GM12872 (cell line): ENCODE data around the gene APCS.

Experiments
- TF ChIP-seq, protein P1 (sequence below): IDR thresholded peaks from 3 replicates; pipeline ENCODE4 v1.5.1; 2011; ENCODE audit warnings: low read depth, mild to moderate bottlenecking, low read length, moderate library complexity; ENCODE audit not compliant: insufficient read depth

APCS gene, protein sequence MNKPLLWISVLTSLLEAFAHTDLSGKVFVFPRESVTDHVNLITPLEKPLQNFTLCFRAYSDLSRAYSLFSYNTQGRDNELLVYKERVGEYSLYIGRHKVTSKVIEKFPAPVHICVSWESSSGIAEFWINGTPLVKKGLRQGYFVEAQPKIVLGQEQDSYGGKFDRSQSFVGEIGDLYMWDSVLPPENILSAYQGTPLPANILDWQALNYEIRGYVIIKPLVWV

DNA sequence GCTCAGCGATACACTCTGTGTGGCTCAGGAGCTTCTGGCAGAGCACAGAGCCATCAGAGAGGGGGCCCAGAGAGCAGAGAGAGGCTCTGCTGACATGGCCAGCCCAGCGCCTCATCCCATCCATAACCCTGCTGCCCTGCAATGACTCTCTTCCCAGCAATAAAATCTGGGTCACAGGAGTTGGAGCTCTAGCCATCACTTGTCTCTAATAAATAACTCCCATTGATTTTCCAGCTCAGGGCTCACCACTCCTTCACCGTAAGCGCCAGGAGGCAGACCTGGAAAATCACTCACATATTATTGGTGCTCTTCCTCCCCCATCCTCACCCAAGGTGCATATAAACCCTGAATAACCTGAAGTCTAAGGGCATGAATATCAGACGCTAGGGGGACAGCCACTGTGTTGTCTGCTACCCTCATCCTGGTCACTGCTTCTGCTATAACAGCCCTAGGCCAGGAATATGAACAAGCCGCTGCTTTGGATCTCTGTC is at the start of gene APCS:
APCS (plus strand) TSS at position 366 of the 491 bp plus-strand sequence; CDS start at position 462, 96 bp downstream.
- TF ChIP-seq, protein P1, sequence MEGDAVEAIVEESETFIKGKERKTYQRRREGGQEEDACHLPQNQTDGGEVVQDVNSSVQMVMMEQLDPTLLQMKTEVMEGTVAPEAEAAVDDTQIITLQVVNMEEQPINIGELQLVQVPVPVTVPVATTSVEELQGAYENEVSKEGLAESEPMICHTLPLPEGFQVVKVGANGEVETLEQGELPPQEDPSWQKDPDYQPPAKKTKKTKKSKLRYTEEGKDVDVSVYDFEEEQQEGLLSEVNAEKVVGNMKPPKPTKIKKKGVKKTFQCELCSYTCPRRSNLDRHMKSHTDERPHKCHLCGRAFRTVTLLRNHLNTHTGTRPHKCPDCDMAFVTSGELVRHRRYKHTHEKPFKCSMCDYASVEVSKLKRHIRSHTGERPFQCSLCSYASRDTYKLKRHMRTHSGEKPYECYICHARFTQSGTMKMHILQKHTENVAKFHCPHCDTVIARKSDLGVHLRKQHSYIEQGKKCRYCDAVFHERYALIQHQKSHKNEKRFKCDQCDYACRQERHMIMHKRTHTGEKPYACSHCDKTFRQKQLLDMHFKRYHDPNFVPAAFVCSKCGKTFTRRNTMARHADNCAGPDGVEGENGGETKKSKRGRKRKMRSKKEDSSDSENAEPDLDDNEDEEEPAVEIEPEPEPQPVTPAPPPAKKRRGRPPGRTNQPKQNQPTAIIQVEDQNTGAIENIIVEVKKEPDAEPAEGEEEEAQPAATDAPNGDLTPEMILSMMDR: no peak

DNA sequence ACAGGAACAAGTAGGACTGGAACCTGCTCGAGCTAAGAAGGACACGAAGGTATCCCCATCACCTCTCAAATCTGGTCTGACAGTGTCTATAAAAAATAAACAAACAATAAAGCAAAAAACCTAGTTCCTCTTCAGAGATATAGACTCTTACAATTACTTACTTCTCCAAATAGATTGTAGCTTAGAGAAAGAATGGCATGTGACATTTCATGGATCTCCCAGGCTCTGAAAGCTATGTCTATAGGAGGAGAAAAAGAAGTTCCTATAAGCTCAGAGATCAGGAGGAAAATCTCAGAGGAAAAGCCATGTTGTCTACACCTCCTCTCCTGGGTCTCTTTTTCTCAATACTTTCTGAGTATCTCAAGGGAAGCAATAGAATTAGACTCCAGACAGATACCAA is 39.5 kb upstream of the APCS start:
- TF ChIP-seq, protein P1: no peak

DNA sequence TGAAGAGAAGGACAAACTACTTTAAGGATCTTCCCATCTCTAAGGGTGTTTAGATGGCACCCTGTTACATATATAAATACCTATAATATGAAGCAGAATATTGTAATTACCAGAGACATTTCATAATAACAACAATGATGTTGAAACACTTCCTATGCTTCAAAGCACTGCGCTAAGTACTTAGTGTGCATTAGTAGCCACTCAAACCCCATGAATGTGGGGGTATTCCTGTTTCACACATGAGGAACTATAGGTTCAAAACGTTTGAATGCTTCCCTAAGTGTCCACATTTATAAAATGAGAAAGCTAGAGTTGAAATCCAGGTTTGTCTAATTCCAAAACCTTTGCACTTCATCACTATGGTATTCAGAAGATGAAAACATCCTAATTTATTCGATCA is 33.4 kb upstream of the APCS start:
- TF ChIP-seq, protein P1: no peak

GRCh38 chr1:159554696-159555095 is 32.9 kb upstream of the APCS start:
- TF ChIP-seq, protein P1: no peak

DNA sequence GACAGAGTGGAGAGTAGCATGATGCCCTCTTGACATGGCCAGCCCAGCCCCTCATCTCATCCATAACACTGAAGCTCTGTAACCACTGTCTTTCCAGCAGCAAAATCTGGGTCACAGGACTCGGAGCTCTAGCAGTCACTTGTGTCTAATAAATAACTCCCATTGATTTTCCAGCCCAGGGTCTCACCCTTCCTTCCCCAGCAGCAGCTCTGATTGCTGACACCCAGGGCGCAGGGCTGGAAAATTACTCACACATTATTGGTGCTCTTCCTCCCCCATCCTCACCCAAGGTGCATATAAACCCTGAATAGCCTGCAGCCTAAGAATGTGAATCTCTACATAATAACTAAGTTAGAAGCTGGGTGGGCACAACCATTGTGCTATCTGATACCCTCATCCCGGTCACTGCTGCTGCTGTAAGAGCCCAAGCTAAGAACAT is 30.7 kb upstream of the APCS start:
- TF ChIP-seq, protein P1: no peak

DNA sequence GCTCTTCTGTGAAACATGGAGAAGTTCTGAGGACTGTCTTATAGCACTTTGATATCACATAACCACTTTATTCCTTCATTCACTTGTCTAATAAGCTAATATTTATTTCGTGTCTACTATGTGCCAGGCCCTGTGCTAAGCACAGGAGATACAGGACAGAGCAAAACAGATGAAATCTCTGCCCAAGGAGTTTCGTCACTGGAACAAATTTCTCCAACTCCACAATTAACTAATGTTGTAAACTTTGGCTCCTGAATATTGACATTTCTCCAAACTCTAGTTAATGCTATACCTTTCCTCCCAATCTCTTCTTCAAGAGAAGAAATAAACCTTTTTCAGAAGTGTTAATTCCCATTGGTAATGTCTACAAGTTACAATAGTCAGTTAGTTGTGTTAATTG is 27.0 kb upstream of the APCS start:
- TF ChIP-seq, protein P1: no peak

DNA sequence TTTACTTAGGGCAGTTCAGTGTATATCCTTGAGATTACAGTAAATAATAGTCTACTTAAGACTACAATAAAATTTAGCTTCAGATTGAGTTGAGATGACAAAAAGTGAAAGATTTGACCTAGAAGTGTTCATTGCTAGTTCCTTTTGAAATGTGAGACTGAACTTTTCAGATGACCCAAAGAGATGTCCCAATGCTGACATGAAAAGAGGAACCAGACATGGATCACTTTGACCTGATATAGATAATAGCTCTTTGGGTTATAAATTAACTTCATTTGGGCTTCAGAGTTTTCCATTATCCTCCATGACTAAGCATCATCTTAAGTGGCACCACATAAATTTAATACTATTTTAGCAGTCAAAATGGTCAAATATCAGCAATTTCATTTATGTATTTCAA is 26.1 kb upstream of the APCS start:
- TF ChIP-seq, protein P1: no peak
